Muscle layer of duodenum (tissue), 2 donors: Measurements from ENCODE around the gene ERBB4.

Source experiments
- H3K27ac ChIP-seq: one replicate; pipeline ENCODE4 v1.7.0; 2013; ENCODE audit warnings: mild to moderate bottlenecking, low read length
- H3K27me3 ChIP-seq: one replicate; pipeline ENCODE4 v1.7.0; 2013; ENCODE audit warnings: low read depth, mild to moderate bottlenecking, control low read depth, low read length
- H3K36me3 ChIP-seq, 2 donors: one replicate each; pipeline ENCODE4 v1.7.0; 2013; ENCODE audit warnings: low read length in 2 of 2, control low read depth in 1 of 2, mild to moderate bottlenecking in 1 of 2; ENCODE audit not compliant: insufficient read depth in 2 of 2, control insufficient read depth in 1 of 2
- H3K4me1 ChIP-seq, 2 donors: one replicate each; pipeline ENCODE4 v1.7.0; 2013; ENCODE audit warnings: low read length in 2 of 2, mild to moderate bottlenecking in 2 of 2, control low read depth in 1 of 2, moderate library complexity in 1 of 2; ENCODE audit not compliant: insufficient read depth in 2 of 2, control insufficient read depth in 1 of 2
- H3K4me3 ChIP-seq, 2 donors: one replicate each; pipeline ENCODE4 v1.7.0; 2013; ENCODE audit warnings: low read length in 2 of 2, low read depth in 1 of 2, mild to moderate bottlenecking in 1 of 2
- H3K9me3 ChIP-seq, 2 donors: one replicate each; pipeline ENCODE4 v1.7.0; 2013; ENCODE audit warnings: low read length in 2 of 2, control low read depth in 1 of 2, mild to moderate bottlenecking in 1 of 2; ENCODE audit not compliant: control insufficient read depth in 1 of 2
- donor health status: healthy.

ERBB4 gene

DNA sequence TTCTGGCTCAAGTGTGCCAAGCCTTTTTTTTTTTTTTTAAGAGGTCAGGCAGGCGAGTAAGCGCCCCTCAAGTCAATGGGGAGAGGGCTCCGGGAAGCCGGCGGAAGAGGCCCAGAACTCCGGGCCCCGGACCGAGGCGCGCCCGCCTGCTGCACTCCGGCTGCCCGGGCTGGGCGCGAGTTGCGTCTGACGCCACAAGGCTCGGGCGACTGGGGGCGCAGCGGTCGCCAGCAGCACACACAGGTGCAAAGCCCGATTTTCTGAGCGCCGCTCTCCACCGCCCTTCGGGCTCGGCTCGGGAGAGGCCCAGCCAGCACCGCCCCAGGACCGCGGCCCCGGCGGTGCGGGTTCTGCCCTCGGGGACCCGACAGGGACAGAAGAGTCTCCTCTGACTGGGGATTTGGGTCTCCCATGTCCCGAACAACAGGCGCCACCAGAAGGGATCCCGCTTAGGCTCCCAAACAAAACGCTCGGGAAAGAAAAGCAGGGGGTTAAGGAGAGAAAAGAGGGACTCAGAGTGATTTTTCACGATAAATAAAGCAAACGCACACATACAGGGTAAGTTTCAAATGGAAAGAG is 787 bp downstream of the ERBB4 start:
- no peak overlapping the region for H3K27ac ChIP-seq
- H3K4me3 ChIP-seq, result peak overlapping the region; percentile 55 to 81
- H3K9me3 ChIP-seq, result no peaks in the 10 kb centered on the region
- H3K27me3 ChIP-seq, result peaks cover 12% of the 10 kb centered on the region
- H3K4me1 ChIP-seq, result peaks cover 0 to 23% of the 10 kb centered on the region in 2 donors
- no peaks in the 10 kb centered on the region for H3K36me3 ChIP-seq

DNA sequence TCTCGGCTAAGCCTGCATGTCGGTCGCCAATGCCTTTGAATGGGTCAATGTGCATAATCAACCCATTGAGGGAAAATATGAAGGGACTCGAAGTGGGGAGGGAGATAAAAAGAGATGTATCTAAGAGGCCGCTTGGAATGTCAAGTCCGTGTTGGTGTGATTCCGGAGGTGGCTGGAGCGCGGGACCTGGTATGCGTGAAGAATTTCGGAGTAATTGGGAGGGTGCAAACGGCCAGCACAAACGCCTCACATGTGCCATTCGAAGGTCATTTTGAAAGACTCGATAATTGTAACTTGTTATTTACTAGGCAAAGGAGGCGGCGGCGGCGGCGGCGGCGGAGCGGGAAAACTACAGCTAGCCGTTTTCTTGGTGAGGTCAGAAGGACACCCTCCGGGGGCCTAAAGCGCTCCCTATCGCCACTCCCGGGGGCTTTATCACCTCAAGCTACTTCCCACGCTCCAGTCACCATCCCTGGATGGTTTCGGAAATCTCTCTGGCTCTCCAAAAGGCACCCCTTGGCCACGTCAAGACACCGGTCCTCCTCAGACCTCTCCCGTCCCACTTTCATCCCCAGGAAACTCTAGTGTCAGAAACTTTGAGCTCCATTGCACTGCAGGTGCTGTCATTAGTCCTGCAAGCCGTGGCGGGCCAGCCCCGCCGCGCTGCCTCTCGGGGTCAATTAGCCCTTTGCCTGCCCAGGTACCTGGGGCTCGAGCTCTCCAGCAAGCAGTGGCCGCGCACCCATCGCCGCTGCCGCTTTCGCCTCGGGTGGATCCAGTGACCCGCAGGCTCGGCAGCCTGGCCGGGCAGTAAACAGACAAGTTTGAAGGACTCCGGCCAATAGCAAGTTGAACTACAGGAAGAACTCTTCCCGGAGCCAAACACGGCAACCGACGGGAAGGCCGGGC is 1.5 kb downstream of the ERBB4 start:
- peaks cover 0 to 23% of the 10 kb centered on the region in 2 donors for H3K4me1 ChIP-seq
- no peaks in the 10 kb centered on the region for H3K9me3 ChIP-seq
- H3K27me3 ChIP-seq, result peaks cover 12% of the 10 kb centered on the region
- H3K4me3 ChIP-seq, result peak overlapping the region; percentile 55 to 81
- H3K27ac ChIP-seq, result no peak overlapping the region
- H3K36me3 ChIP-seq, result no peaks in the 10 kb centered on the region

DNA sequence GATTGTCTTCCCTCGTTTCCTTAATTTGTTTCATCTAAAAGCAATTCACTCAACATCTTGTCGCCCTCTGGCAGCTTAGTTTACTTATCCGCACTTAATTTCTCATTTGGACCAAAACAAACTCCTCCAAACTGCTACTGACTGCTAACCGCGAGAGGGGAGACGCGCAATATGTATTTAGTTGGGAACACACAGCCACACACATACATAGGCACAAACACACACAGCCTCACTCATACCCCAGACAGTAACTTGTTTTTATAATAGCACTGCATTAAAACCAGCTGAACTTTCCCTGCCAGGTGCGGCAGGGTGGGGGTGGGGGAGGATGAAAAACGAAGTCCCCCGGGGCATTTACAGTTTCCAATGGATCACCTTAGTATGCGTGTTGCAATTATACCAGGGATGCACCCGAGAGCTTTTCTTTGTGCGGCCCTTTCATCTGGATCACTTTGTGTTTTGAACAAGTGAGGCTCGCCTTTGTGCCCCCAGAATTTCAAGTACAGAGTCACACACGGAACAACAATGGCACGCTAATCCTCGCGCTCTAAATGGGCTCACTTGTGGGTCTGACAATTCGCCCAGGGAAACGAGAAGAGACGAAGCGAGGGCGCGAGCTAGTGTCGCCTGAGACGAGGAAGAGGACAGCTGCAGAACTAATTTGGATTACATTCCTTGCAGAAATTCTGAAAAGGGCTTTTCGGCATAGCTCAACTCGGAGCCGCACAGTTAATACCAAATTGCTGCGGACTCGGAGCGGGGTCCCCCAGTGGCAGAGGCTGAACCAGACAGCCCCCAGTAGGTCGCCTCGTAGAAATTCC is 2.4 kb downstream of the ERBB4 start:
- Histone ChIP-seq H3K4me3 (peak overlapping the region; percentile 55 to 81), H3K27me3 (peaks cover 12% of the 10 kb centered on the region), H3K9me3 (no peaks in the 10 kb centered on the region), H3K4me1 (peaks cover 0 to 23% of the 10 kb centered on the region in 2 donors), H3K36me3 (no peaks in the 10 kb centered on the region), H3K27ac (no peak overlapping the region)

DNA sequence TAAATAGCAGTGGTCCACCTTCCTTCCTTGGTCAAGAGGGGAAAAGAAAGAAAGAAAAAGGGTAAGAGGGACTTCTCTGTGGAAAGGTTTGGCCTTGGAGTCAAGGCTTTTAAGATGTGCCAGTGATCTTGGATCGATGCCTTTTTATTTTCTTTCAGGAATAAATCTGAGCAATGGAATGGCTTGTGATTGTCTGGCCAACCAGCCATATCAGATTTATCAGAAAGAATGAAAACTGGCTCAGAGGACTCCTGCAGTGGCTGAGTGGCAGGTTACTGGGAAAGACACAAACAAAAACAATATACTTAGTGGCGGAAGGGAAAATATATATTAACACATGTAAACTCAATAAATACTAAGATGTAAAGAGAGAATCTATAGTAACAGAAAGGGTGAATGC is 4.3 kb downstream of the ERBB4 start:
- H3K27me3 ChIP-seq, result peaks cover 12% of the 10 kb centered on the region
- no peak overlapping the region for H3K4me3 ChIP-seq
- no peak overlapping the region for H3K27ac ChIP-seq
- no peaks in the 10 kb centered on the region for H3K36me3 ChIP-seq
- no peaks in the 10 kb centered on the region for H3K9me3 ChIP-seq
- H3K4me1 ChIP-seq, result peaks cover 0 to 23% of the 10 kb centered on the region in 2 donors

DNA sequence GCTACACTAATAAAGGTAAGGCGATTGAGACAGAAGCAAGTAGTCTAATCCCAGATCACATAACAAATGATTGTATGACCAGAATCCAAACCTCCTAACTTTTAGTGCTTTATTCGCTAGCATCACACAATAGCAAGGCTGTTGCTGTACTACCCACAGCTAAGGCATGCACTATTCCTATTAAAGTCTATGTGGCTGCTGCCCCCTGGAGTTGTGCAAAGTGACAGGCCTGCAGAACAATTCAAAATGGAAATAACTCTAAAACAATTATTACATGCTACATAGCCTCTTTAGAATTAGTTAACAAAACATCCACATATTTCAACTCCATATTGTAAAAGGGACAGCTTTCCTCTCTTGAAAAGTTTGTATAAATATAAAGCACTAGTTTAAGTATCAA is 6.0 kb downstream of the ERBB4 start:
- Histone ChIP-seq H3K27me3 (peaks cover 12% of the 10 kb centered on the region), H3K36me3 (no peaks in the 10 kb centered on the region), H3K4me3 (no peak overlapping the region)

GRCh38 chr2:212532087-212532486 is 6.5 kb downstream of the ERBB4 start:
- no peaks in the 10 kb centered on the region for H3K36me3 ChIP-seq
- peaks cover 0 to 14% of the 10 kb centered on the region in 2 donors for H3K4me1 ChIP-seq
- H3K27ac ChIP-seq, result no peak overlapping the region
- H3K4me3 ChIP-seq, result no peak overlapping the region
- H3K9me3 ChIP-seq, result no peaks in the 10 kb centered on the region
- peaks cover 12% of the 10 kb centered on the region for H3K27me3 ChIP-seq

More for the DNA sequence above, 6.0 kb downstream of the ERBB4 start:
- peaks cover 0 to 18% of the 10 kb centered on the region in 2 donors for H3K4me1 ChIP-seq
- no peaks in the 10 kb centered on the region for H3K9me3 ChIP-seq
- no peak overlapping the region for H3K27ac ChIP-seq

- H3K27me3 ChIP-seq, result peaks cover 9% of the 10 kb centered on the region
- no peak overlapping the region for H3K4me3 ChIP-seq
- H3K9me3 ChIP-seq, result no peaks in the 10 kb centered on the region
- H3K4me1 ChIP-seq, result peaks cover 0 to 8% of the 10 kb centered on the region in 2 donors
- no peak overlapping the region for H3K27ac ChIP-seq
- no peaks in the 10 kb centered on the region for H3K36me3 ChIP-seq
These were observed 7.1 kb downstream of the ERBB4 start for GRCh38 chr2:212531499-212531898.

DNA sequence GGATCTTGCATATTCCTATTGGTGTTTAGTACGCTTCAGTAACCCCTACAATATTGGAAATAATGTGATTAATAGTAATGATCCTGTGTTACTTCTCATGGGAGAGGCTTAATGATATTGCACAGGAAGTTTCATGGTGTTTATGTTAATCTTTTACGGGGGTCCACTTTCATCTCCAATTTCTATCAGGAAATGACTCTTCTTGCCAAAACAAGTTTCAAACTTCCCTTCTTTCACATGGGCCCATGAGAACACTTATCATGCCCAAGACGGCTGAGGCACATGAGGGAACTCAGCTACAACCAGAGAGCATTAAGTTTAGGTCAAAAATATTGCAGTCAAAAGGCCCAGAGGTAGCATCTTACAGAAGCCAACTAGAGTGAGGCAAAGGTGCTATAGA is 7.6 kb downstream of the ERBB4 start:
- no peak overlapping the region for H3K4me3 ChIP-seq
- peaks cover 0 to 3% of the 10 kb centered on the region in 2 donors for H3K4me1 ChIP-seq
- H3K36me3 ChIP-seq, result no peaks in the 10 kb centered on the region
- no peaks in the 10 kb centered on the region for H3K9me3 ChIP-seq
- H3K27me3 ChIP-seq, result peaks cover 3% of the 10 kb centered on the region
- H3K27ac ChIP-seq, result no peak overlapping the region

- no peaks in the 10 kb centered on the region for H3K9me3 ChIP-seq
- H3K36me3 ChIP-seq, result no peaks in the 10 kb centered on the region
- no peak overlapping the region for H3K4me3 ChIP-seq
- no peaks in the 10 kb centered on the region for H3K27me3 ChIP-seq
- no peak overlapping the region for H3K27ac ChIP-seq
- no peaks in the 10 kb centered on the region for H3K4me1 ChIP-seq
These were observed 8.2 kb downstream of the ERBB4 start for GRCh38 chr2:212530373-212530772.

DNA sequence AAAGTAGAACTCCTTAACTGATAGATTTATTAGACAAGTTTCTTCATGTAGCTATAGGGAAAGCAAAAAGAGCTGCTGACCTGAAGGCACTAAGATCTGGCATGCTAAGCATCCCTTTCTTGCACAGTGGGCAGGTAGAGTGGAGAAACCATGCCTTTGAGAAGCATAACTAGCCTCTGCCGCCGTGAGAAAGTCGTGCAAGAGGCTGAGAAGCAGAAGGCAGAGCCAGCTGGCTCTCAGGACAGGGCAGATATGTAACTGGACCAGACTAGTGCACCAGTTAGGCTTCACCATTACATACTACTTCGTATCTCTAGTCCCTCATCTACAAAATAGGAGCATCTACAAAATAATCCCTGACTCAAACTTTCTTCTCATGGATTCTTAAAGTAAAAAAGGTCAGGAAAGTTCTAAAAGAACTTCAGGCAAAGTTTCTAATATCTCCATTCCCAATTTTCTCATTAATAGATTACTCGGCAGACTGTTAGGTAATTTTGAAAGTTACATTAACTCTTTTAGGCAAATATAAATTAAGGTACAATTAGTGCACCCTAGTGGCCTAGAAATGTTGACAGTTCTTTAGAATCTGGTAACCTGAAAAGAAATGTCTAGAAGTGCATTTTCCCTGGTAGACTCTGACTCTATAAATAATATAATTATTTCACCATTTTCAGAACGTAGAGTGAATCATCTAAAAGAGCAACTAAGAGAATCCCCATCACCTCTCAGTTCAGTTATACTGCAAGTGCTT is 10.3 kb downstream of the ERBB4 start:
- no peak overlapping the region for H3K4me3 ChIP-seq
- H3K4me1 ChIP-seq, result no peaks in the 10 kb centered on the region
- no peaks in the 10 kb centered on the region for H3K27me3 ChIP-seq
- no peaks in the 10 kb centered on the region for H3K36me3 ChIP-seq
- no peak overlapping the region for H3K27ac ChIP-seq
- no peaks in the 10 kb centered on the region for H3K9me3 ChIP-seq
